ENCODE measurements around the gene CPNE4.

GRCh38 chr3:131518680-131519079 lies 516.1 kb downstream of the CPNE4 start:
- TF ChIP-seq CTCF (IDR thresholded peaks at IDR 0.05), result no peak
- no peak for TF ChIP-seq EP300 (IDR thresholded peaks at IDR 0.05)
- TF ChIP-seq POLR2A (IDR thresholded peaks at IDR 0.05), result no peak

Data from stomach (tissue), 4 donors.